Stimulated activated CD8-positive, alpha-beta memory T cell treated with anti-CD3 and anti-CD28 coated beads, Interleukin-12 subunit alpha, Interleukin-12 subunit beta, amount 100 ng/mL, for 4 hours (primary cell): Measurements from ENCODE around the gene IL17RD.
"Not testable (repeated sequence)": the region's sequence is repeated elsewhere in the genome, so short reads cannot be mapped to it uniquely, and the experiment has no call there.

Source experiments
- DNase-seq: peaks from one replicate; pipeline ENCODE4 v3.0.0-alpha.2; 2020; ENCODE audit warnings: low read depth

Gene IL17RD

DNA sequence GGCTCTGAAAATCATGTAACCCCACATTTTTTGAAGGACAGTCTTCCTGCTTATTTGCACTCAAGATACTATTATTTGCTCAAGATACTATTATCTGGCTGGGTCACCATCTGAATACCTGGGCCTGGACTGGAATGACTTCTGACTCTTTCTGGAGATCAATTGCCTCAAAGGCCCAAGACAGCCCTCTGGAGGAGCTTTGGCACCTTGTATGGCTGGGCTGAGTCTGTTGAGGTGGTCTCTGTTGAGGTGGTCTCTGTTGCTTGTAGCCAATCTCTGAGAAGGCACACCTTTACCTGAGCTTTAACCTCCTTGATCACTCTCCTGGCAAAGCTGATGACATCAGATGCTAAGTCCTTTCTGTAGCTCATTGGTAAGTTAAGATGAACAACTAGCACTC is 71.7 kb downstream of the IL17RD start:
- DNase-seq: no peak

DNA sequence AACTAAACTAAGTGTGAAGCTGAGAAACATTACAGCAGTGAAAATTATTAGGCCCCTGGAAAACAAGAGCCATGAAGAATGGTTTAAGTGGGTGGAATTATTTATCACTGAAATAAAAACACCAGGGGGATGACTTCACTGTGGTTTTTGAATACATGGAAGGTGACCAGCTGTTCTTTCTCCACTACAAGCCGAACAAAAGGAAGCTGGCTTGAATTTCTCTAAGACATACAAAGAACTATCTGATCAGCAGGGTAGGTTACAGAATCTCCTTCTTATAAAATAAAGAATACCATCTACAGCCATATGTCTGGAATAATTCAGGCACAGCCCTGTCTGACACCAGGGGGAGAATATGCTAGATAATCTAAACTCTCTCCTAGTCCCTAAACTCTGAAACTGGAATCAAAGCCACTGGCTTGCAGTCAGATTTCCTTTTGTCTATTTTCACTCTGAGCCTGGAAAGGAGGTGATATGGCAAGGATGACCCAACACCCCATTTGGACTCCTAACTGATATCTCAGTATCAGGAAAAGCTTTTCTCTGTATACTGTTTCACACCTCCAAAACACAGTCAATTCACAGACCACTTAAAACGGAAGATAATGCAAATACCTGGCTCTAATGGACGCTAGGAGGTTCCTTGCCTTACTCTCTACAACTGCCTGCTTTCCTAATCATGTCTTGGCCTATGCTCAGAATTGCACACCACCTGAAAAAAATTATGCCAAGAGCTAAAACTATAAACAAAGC is 73.5 kb downstream of the IL17RD start:
- no peak for DNase-seq

GRCh38 chr3:57089043-57089442 is 76.1 kb downstream of the IL17RD start:
- DNase-seq: no peak

- DNase-seq: no peak
Measured at GRCh38 chr3:57088503-57088902, 76.7 kb downstream of the IL17RD start.

GRCh38 chr3:57087361-57088092 is 77.6 kb downstream of the IL17RD start:
- no peak for DNase-seq

GRCh38 chr3:57086201-57086600 is 79.0 kb downstream of the IL17RD start:
- DNase-seq: no peak

- DNase-seq: no peak
Measured at GRCh38 chr3:57085211-57085610, 79.9 kb downstream of the IL17RD start.

DNA sequence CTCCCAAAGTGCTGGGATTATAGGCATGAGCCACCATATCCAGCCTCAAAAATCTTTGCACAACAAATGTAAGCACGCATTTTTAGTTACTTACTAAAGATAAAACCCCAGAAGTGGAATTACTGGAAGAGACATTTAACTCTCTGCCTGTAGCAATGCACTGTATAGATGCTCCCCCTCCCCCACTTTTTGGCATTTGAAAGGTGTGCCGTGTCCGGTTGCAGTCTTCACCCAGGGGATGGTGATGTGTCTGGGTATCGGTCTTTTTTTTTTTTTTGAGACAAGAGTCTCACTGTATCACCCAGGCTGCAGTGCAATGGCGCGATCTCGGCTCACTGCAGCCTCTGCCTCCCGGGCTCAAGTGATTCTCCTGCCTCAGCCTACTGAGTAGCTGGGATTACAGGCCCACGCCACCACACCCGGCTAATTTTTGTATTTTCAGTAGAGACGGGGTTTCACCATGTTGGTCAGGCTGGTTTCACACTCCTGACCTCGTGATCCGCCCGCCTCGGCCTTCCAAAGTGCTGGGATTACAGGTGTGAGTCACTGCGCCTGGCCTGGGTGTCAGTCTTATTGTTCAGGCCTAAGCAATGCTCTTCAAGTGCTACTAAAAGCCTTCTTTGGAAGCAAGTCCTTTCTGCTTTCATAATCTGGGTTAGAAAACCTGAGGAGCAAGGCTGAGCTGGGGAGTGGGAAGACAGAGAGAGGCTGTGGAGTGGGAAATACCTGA is 81.7 kb downstream of the IL17RD start:
- not testable (repeated sequence) for DNase-seq

- DNase-seq: no peak
Measured at GRCh38 chr3:57082481-57082880, 82.7 kb downstream of the IL17RD start.

GRCh38 chr3:57081173-57081572 is 84.0 kb downstream of the IL17RD start:
- DNase-seq: no peak

DNA sequence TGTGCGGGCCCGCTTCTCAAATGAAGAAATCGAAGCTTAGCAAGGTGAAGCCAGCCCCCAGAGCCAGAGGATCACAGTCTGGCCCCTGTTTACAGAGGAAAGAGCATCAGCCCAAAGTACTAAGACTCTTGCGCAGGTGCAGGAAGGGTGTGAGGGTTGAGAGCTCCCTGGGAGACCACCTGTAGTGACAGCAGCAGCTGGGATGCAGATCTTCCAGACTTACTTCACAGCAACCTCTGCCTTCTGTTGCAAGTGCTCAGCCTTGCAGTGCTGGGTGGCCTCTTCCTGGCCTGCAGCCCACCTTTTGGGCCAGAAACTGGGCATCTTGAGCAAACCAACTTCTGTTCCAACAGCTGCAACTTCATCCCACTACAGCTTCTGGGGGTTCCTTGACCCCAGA is 85.0 kb downstream of the IL17RD start:
- no peak for DNase-seq

- no peak for DNase-seq
Measured at GRCh38 chr3:57079474-57079831, 85.7 kb downstream of the IL17RD start.

DNA sequence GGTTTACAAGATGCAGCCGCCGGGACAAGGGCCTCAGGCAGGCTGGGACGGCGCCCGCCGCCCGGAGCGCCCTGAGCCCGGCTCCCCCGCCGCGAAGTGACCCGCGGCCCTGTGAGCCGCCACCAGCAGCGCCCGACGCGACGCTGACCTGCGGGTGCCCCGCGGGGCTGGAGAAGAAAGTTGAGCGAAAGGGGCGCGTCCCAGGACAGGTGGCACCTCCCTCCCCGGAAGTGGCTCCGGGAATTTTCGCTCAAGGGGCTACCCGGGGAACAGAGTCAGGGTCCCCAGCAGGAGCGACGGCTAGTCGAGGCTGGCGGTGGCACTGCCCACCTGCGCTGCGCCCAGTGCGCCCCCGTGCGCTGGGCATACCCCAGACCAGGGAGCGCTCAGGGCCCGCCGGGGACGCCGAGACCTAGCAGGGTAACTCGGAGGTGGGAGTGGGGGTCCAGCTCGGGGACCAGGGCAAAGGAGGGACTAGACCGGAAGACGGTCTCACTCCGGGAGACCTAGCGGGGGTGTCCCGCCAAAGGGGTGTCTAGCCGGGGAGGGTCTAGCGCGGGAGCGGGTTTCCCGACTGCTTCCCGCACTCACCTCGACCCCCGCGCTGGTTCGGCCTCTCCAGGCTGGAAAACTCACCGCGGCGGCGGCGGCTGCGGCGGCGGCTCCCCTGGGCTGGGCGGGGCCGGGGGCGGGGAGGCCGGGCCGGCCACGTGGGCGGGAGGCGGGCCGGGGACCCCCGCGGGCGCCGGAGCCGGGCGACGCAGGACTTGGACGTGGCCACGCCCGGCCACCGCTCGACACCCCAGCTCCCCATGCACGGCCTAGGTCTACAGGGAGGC is 86.3 kb downstream of the IL17RD start:
- DNase-seq: no peak

DNA sequence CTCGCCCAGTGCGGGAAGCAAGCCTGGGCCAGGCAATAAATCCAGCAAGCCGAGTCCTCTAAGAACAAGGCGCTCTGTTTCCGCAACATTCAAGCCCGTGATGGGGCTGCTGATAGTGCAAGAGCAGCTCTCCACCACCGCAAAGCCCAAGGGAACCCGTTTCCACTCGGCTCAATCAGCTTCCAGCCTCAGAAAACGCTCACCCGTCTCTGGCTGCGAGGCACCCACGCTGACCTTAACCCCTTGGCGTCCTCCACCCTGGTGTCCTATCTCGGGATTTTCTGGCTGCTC is 86.9 kb downstream of the IL17RD start:
- no peak for DNase-seq

DNA sequence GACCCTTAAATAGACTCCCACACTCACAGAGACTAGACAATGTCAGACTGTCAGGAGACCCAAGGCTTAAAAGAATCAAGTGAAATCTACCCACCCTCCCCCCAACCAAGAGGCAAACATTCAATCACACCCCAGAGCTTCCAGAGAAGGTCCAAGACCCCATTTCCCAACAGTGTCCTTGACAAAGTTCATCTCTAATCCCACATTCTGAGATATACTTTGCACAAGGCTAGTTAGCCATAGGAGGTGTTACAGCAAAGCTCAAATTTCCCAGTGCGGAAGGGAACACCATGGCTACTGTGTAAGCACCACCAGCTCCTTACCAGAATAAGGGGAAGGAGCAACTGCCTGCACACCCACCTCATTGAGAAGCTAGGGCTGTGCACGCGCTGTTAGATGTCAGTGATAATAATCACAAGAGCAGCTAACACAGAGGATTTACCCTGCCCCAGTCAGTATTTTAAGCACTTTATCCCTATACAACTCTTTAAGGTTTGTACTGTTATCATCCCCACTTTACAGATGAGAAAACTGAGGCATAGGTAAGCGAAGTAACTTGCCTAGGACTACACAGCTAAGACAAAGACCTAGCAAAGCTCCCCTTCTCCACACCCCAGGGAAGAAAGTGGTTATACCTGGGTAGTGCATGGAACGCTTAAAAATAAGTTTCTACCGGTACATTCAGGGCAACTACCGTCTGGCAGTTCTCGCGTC is 87.4 kb downstream of the IL17RD start:
- DNase-seq: no peak

GRCh38 chr3:57076422-57076951 is 88.7 kb downstream of the IL17RD start:
- no peak for DNase-seq

- no peak for DNase-seq
Measured at GRCh38 chr3:57074135-57074534, 91.0 kb downstream of the IL17RD start.

- no peak for DNase-seq
Measured at GRCh38 chr3:57073628-57074027, 91.5 kb downstream of the IL17RD start.

- DNase-seq: no peak
Measured at GRCh38 chr3:57069503-57069902, 95.7 kb downstream of the IL17RD start.

GRCh38 chr3:57068437-57069089 is 96.6 kb downstream of the IL17RD start:
- no peak for DNase-seq

GRCh38 chr3:57066471-57066870 is 98.7 kb downstream of the IL17RD start:
- no peak for DNase-seq
